NCI-H128 (cell line): ENCODE results near the gene CCDC170.
"Not testable (repeated sequence)": the region's sequence is repeated elsewhere in the genome, so short reads cannot be mapped to it uniquely, and the experiment has no call there.

ENCODE experiments used
- DNase-seq: peaks from one replicate; lab custom pipeline; 2025; ENCODE audit not compliant: unreplicated experiment; lab: John Stamatoyannopoulos, UW

The CCDC170 gene

GRCh38 chr6:151544884-151545283 is 51.1 kb downstream of the CCDC170 start:
- DNase-seq: not testable (repeated sequence)

GRCh38 chr6:151546941-151547659 is 53.3 kb downstream of the CCDC170 start:
- DNase-seq: no peak

GRCh38 chr6:151548201-151548600 is 54.4 kb downstream of the CCDC170 start:
- DNase-seq: no peak

- no peak for DNase-seq
Observed at GRCh38 chr6:151549790-151550189, 56.0 kb downstream of the CCDC170 start.

- DNase-seq: no peak
Observed at GRCh38 chr6:151550618-151551017, 56.8 kb downstream of the CCDC170 start.

GRCh38 chr6:151551223-151551857 is 57.5 kb downstream of the CCDC170 start:
- no peak for DNase-seq

GRCh38 chr6:151553416-151554165 is 59.8 kb downstream of the CCDC170 start:
- no peak for DNase-seq

GRCh38 chr6:151561238-151561637 is 67.4 kb downstream of the CCDC170 start:
- DNase-seq: no peak

- no peak for DNase-seq
Observed at GRCh38 chr6:151564654-151565053, 70.8 kb downstream of the CCDC170 start.

- no peak for DNase-seq
Observed at GRCh38 chr6:151565940-151566339, 72.1 kb downstream of the CCDC170 start.

GRCh38 chr6:151566557-151566956 is 72.7 kb downstream of the CCDC170 start:
- no peak for DNase-seq

GRCh38 chr6:151576633-151577032 is 82.8 kb downstream of the CCDC170 start:
- DNase-seq: no peak

GRCh38 chr6:151577257-151577656 is 83.4 kb downstream of the CCDC170 start:
- DNase-seq: no peak

GRCh38 chr6:151585741-151586140 is 91.9 kb downstream of the CCDC170 start:
- no peak for DNase-seq

- DNase-seq: no peak
Observed at GRCh38 chr6:151589667-151590066, 95.8 kb downstream of the CCDC170 start.

- DNase-seq: no peak
Observed at GRCh38 chr6:151590742-151591141, 96.9 kb downstream of the CCDC170 start.

GRCh38 chr6:151592449-151593159 is 98.8 kb downstream of the CCDC170 start:
- DNase-seq: no peak

- no peak for DNase-seq
Observed at GRCh38 chr6:151609146-151609902, 115.5 kb downstream of the CCDC170 start.

GRCh38 chr6:151610326-151610725 is 116.5 kb downstream of the CCDC170 start:
- DNase-seq: no peak

- DNase-seq: no peak
Observed at GRCh38 chr6:151614630-151615029, 120.8 kb downstream of the CCDC170 start.

GRCh38 chr6:151616091-151616513 is 122.3 kb downstream of the CCDC170 start:
- no peak for DNase-seq
